Activated CD8-positive, alpha-beta memory T cell treated with anti-CD3 and anti-CD28 coated beads for 1 hour (primary cell): ENCODE data around the gene CLDN22.

Experiments used
- DNase-seq, 2 donors: peaks; one replicate each; pipeline ENCODE4 v3.0.0-alpha.2; 2020; ENCODE audit warnings: low read depth in 1 of 2; ENCODE audit errors: extremely low read depth in 1 of 2

Gene CLDN22

DNA sequence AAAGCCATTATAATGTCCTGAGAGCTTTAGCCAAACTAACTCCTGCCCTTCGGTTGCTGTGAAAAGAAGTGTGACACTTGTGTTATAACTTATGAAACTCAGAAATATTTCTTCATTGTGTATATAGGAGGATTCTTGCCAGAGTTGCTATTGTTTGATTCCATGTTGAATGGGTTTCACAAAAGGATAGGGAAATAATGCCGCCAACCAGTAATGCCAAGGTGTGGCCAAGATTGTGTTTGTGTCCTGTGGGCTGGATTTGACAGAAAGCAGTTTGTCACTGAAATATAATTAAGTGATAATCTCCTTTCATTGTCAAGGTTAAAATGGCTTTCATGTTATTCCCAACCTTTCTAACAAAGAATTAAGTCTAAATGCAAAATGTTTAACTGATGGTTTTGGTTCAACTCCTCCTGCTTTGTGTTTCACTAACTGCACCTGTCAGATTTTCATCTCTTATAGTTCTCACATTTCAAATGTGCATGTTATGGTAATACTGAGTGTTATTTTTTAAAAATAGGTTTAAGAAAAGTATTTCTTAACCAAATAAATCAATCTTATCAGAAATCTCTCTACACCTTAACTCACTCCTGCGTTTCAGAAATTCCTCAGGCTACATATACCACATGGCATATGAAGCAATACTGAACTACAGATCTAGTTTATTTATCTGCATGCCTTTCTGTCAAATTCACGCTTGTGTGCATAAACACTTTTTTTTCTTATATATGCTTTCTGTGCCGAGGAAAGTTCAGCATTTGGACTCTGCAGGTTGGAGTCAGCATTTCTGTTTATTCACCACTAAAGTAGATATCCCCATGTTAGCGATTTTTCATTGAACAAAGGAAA lies at the start of gene CLDN22:
TSS of gene CLDN22 (minus strand) at position 66 of the 849 bp plus-strand sequence. CDS start at position 8, 58 bp downstream.
- no peak for DNase-seq

DNA sequence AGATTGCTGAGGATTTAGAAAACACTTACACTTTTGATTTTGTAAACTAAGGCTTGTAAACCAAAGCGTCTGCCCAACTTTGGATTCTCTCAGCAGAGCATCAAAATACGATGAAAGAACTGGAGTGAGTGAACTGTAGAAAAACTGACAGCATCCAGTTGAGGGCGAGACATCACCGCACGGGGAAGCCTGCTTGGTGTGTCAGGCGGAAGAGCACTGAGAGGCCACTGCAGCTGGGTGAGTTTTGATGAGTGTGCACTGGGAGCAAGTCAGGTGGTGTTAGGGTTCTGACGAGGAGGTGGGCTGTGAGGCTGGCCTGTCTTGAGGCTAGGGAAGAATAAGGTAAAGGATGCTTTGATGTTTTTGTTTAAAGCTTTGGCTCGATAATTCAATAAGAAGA lies 49.0 kb upstream of the CLDN22 start:
- no peak for DNase-seq

DNA sequence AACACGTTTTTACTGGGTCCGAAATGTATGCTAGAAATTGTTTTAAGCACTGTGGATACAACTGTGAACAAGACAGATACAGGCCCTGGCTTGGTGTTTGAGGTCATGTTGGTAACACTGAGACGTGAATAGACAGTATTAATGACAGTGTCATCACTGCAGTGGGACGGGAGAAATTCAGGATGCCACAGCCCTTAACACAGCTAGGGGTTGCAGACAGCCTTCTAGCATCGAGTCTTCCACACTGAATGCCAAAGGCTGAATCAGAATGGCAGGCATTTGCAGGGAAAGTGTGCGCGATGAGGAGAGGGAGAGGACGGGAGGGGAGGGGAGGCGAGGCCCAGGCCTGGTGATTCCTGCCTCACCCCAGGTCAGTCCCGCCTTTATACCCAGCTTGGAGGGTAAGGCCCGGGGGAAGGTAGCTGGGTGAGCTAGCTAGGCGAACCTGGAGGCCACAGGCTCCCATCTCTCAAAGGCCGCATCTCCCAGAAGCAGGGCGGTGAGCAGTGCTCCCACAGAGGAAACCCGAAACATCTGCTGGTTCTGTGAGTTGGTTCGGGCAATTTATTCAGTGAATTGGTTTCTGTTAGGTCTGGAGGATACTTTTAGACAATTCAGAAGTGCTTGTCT lies 46.2 kb upstream of the CLDN22 start:
- no peak for DNase-seq

DNA sequence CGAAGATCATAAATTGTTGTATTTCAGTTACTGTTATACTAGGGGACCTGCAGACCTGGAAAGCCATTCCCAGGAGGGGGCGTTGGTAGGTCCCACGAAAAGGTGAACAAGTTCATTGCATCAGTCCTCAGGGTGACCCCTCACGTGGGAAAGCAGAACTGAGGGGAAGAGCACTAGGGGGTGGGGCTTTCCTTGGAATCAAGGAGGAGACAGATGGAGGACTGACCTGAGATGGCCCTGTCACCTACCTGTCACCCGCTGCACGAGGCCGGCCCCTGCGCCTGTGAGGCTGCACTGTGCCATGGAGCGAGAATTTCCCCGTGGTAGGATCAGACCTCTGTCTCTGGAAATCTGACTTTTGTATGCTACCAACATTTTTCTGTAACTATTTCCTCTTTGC lies 43.9 kb upstream of the CLDN22 start:
- no peak for DNase-seq

DNA sequence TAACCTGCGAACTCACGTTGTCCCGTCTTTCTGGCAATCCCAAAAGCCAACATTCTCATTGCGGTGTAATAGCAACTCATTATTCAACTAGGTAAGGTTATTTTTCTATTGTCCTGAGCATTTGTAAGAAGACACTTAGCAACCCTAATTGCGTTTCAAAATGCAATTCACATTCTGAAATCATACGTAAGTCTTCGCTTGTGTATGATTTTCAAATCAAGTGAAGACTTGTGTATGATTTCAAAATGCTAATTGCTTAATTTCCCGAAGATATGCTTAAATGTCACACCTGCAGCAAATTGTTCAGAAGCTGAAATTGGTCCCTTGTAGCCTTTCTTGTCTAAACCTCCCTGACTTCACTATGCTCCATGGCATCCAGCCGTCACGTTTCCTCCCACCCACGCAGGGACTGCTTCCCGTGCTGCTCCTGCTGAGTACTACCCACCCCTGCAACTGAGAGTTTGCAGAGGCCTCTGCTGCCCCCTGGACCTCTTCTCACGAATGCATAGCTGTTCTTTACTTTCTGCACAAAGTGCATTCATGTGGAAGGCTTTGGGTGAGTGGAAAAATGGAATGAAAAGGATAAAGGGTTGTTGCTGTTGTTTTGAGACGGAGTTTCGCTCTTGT lies 43.0 kb upstream of the CLDN22 start:
- no peak for DNase-seq

DNA sequence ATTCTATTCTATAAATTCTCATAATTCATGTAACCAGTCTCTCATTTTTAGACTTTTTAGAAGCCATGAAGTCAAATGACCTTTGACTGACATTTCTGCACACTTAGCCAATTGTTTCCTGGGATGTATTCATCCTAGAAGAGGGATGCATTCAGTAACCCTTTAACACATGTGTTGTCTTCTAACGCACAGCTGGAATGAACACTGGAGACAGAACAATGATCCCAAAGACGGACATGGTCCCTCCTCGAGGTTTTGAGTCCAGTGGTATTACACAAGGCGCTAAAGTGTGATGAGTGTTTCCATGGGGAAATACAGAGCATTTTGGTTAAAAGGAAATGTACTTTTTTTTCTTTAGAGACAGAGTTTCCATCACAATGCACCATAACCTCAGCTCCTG lies 42.0 kb upstream of the CLDN22 start:
- DNase-seq = no peak

DNA sequence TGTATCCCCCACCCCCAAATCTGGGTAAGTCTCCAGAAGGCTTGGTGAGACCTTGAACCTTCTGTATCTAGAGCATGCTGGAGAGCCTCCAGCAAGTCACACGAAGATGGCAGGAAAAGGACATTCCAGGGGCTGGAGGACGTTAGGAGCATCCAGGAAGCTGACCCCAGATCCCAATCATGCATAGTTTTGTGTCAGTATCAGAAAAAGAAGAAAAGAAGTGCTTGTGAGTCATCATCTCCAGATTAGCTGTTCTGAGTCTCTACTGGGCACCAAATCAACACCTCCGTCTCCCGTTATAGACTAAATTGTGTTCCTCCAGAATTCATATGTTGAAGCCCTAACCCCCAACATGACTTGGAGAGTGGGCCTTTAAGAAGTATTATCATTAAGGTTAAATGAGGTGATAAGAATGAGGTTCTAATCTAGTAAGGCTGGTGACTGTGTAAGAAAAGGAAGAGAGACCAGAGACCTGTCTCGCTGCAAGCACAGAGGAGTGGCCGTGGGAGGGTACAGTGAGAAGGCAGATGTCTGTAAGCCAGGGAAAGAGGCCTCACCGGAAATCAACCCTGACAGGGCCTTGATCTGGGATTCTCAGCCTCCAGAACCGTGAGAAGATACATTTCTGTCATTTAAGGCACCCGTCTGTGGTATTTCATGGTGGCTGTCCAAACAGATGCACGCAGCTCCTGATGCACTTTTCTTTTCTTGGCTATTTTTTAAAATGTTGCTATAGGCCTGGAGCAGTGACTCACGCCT lies 40.3 kb upstream of the CLDN22 start:
- no peak for DNase-seq

DNA sequence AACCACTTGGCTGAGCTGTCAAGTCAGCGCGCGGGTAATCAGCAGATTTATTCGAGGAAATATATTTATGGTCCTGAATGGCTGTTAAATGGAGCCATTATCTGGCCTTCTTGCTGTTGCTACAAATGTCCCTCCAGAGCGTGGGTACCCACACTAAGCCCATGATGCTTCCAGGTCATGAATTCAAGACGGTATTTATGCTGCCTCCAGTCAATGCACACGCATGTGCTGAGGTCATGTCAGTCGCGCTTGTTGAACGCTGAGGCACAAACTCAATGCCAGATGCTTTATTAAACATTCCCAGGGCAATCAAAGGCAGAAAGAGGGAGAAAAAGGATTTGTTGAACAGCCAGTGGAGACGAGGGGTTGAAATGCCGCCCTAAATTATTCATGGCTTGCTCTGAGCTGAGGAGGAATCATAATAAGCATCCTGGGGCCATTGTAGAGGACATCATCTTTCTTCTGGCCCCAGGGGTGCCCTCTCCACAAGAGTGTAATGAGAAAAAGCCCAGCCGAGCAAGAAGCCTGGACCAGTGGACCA lies 38.2 kb upstream of the CLDN22 start:
- no peak for DNase-seq

DNA sequence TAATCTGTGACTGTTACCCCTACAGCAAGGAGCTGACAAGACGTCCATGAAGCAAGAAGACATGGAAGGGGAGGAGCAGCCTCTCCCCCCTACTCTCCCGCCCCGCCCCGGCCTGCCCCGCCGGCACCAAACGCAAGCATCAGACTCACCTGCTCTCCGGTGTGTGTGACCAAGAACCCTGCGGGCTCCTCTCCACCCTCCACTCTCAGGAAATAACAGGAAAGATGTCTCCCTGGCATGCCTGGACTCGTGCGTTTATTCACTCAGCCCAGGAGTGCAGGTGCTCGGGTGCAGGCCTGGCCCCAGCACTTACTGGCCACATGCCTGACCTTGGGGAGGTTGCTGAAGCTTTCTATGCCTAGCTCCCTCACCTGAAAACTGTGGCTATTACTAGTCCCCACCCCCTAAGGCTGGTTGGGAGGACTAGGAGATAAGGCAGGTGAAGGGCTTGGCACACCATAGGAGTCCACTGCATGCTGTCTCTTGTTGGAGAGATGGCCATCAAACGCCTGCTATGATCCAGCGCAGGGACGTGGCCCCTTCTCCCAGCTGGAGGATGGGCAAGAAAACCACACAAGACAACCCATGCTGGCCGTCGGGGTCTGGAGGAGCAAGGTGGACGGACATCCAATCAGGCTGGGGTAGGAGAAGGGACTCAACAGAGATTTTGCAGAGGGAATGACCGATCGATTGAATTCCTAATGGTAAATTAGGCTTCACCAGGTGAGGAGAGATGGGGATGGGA lies 37.0 kb upstream of the CLDN22 start:
- no peak for DNase-seq

DNA sequence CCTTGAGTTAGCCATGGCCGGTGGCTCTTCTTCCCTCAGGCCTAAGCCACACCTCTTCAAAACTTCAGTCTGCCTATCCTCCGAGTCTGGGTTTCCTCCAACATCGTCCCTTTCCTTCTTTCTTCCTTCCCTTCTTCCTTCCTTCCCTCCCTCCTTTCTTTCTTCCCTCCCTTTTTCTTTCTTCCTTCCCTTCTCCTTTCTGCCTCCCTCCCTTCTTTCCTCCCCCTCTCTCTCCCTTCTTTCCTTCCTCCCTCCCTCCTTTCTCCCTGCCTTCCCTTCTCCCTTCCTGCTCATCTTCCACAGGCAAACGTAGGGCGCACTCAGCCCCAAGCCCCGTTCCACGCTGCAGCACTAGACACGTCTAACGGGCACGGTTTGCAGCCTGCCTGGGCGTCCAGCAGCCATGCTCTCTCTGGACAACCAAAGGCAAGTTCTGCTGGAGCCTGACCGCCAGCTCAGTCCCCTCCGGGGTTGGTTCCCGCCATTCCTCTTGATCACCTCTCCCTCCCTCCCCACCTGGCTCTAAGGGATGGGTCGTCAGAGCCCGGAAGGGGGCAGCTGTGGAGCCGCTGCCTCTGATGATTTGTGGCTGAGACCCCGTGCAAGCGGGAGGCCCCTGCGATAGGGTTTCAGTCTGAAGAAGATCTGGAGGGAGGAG lies 36.2 kb upstream of the CLDN22 start:
- DNase-seq = no peak

DNA sequence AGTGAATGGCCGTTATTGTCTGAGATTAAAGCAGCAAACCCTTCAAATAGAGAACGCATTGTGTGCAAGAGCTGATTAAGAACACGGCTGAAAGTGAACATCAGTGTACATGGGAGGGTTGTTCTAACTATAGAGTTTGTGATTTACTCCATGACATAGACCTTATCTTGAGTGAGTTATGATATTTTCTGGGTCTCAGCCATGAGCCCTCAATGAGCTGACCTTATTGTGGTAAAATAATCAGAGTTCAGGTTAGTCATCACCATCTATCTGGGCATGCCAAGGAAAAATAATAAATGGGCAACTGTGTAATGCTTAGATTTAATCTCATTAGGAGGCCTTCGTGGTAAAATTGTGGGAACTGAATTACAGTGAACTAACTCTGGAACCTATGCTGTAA lies 35.3 kb upstream of the CLDN22 start:
- DNase-seq = no peak

DNA sequence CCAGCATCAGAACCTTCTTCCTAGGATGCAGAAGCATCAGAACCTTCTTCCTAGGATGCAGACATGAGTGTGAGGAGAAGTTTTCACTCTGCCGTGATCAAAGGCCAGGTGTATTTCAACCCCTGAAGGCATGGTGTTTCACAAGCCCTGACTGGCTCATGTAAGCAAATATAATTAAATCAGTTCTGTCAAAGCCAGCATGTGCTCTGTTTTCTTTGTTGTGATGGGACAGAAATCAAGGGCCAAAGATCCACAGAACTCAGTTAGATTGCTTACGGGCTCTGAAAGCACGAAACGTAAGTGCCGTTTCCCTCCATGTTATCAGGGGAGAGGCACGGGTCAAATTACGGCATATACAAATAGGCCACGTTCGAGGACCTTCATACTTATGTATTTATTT lies 34.1 kb upstream of the CLDN22 start:
- DNase-seq = no peak

DNA sequence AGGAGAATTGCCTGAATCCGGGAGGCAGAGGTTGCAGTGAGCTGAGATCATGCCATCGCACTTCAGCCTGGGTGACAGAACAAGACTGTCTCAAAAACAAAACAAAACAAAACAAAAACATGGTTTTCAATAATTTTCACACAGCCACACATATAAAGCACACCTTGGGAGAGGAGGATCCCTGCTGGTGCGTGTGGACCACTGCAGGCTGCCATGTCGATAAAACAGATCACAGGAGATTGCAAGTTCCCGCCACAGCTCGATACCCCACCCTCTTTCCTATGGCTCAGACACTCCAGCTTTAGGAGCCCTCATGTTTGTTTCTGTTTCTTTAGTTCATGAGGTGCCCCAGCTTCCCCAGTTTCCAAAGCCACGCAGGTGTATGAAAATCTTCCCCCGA lies 33.5 kb upstream of the CLDN22 start:
- no peak for DNase-seq

DNA sequence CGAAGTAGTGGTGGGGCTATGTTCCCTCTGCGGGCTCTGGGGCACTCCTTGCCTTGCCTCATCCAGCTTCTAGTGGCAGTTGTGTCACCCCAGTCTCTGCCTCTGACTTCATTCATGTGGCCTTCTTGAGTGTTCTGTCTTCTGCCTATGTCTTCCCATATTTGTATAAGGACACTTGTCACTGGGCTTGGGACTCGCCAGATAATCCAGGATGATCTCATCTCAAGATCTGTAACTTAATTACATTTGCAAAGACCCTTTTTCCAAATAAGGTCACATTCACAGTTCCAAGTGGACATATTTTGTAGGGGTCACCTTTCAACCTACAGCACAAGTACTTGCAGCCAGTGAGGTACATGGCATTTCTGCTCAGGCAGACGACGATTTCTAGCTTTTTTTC lies 32.5 kb upstream of the CLDN22 start:
- no peak for DNase-seq

DNA sequence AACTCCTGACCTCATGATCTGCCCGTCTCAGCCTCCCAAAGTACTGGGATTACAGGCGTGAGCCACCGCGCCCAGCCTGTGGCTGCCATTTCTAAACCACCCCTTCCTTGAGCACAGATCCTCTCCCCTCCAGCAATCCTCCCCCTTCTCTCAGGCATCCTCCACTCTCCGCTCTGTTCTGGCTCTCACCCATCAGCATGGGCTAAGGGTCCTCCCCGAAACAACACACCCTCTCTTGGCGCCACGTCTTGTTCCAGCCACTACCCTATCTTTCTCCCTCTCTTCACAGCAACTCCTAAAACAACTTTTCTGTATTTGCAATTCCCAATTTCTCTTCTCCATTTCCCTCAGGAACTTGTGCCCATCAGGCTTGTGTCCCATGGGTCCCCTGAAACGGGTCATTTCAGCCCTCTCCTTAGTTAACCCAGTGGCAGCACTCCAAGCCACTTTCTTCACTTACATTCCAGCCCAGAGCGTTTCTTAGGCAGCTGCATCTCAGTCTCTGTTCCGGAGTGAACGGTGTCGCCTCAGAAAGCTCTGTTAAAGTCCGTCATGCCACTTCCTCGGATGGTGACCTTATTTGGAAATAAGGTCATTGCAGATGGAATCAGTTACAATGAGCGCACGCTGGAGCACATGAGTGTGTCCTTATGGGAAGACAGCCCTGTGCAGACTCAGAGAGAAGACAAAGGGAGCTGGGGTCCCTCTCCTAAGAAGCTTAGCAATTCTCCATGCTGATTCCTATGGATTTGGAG lies 30.4 kb upstream of the CLDN22 start:
- DNase-seq = no peak

DNA sequence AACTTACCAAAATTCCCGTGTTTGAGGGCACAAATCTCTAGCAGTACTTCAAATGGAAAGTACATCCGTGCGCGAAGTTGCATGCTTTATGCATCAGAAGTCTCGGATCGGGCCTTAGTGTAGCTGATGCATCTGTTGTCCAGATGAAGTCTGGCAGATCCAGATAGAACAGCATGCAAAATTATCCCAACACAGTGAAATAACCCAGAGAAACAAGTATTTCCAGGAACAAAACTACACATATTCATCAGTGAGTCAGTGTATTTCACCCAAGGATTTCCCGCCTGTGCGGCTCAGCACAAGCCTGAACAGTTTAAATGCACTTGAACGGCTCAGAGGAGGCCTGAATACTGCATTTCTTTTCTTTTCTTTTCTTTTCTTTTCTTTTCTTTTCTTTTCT lies 29.6 kb upstream of the CLDN22 start:
- no peak for DNase-seq

DNA sequence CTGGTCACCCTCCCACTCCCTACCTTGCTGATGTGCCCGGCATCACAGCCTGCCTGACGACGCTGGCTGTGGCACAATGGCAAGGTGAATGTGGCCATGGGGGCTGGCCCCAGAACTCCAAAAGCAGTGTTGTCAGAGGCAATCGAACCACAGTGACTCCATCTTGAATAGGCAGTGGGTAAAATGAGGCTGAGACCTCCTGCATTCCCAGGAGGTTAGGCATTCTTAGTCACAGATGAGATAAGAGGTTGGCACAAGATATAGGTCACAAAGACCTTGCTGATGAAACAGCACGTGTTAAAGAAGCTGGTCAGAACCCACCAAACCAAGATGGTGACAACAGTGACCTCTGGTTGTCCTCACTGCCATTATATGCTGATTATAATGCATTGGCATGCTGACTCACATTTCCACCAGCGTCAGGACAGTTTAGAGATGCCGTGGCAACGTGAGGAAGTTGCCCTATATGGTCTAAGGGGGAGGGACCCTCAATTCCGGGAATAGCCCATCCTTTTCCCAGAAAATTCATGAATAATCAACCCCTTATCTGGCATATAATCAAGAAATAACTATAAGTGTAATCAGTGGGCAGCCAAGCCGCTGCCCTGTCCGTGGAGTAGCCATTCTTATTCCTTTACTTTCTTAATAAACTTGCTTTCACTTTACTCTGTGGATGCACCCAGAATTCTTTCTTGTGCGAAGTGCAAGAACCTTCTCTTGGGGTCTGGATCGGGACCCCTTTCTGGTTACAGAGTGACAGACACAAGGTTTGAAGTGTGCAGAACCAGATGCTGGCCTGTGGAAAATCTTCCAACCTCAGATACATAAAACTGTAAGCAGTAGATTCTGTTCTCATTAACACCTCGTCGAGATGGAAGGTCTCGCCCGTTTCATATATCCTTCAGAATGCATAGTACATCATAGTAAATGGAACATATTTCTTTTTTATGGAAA lies 28.9 kb upstream of the CLDN22 start:
- DNase-seq = no peak

DNA sequence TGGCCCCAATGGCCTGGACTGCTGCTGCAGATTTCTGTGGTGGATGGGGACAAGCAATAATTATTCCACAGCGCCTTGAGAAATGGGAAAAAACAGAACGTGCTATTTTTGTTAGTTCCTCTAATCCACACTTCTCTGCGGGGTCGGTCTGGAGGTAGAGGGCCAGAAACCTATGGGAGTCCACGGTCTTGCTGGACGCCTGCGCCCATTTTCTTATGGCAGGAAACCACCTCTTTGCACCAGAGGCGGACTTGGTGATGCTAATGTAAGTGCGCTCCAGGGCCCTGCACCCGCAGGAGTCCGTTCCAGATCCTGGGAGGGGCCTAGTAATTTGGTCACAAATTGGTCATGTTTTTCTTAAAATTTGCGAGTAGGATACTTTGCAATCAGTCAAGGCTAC lies 28.1 kb upstream of the CLDN22 start:
- DNase-seq = no peak
